GM10847 (cell line): Measurements from ENCODE around the gene ZNF484.

Experiments used
- POLR2A ChIP-seq: IDR thresholded peaks from 2 replicates; pipeline ENCODE4 v1.6.1; 2011; ENCODE audit not compliant: insufficient read length; ENCODE audit errors: extremely low read depth

Gene ZNF484

GRCh38 chr9:92877531-92878430 lies at the start of gene ZNF484:
ZNF484 (minus strand) TSS chr9:92878038; CDS start chr9:92875029, 3,009 bp downstream.
- peak; percentile 55 for TF ChIP-seq POLR2A

DNA sequence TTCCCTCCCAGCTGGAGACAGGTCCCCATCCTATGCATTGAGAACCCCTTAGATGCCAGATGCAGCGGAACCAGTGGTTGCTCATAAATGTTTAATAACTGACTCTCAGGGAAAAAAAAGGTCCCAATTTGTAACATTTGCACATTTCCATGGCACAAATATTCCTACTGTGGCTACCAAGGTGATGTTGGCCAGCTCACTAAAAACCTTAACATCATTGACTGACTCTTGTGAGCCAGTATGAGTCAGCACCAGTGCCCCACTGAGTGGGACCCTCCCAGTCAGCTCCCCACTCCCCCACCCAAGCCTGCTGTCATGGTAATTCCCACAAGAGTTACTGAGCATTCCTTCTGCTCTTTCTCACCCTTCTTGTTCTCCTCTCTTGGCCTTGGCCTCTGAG lies 42.6 kb upstream of the ZNF484 start:
- no peak for TF ChIP-seq POLR2A

- no peak for TF ChIP-seq POLR2A
Measured at GRCh38 chr9:92917176-92917800, 39.5 kb upstream of the ZNF484 start.

- TF ChIP-seq POLR2A: no peak
Measured at GRCh38 chr9:92911511-92912475, 34.0 kb upstream of the ZNF484 start.

DNA sequence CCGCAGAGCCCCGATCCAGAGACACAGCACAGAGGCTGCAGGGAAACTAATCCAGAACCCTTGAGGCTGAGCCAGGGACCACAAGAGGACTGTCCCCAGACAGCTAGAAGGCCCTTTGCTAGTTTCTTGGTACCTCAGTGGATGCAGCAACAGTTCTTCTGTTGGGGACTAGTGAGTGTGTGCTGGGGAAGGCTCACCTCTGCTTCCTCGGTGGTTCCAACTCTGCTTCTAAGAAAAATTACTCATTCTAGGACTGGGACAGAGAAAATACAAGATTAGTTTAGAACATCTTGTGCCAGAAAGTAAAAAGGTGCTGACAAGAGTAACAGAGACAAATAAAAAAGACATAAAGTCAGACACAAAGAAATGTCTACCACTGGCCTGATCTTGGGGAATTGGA lies 19.5 kb upstream of the ZNF484 start:
- no peak for TF ChIP-seq POLR2A

GRCh38 chr9:92895812-92896436 lies 18.1 kb upstream of the ZNF484 start:
- no peak for TF ChIP-seq POLR2A

GRCh38 chr9:92894711-92895362 lies 17.0 kb upstream of the ZNF484 start:
- TF ChIP-seq POLR2A: no peak

DNA sequence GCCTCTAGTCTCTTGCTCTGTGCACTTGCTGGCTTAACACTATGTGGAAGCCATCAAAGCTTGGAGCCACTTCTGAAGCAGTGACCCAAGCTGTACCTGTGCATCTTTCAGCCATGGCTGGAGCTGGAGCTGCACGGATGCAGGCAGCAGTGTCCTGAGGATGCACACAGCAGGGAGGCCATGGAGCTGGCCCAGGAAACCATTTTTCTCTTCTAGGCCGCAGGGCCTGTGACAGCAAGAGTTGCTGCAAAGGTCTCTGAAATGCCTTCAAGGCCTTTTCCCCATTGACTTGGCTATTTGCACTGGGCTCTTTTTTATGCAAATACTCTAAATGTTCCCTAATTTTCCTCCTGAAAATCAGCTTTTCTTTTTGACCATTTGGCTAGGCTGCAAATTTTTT lies 12.9 kb upstream of the ZNF484 start:
- no peak for TF ChIP-seq POLR2A

DNA sequence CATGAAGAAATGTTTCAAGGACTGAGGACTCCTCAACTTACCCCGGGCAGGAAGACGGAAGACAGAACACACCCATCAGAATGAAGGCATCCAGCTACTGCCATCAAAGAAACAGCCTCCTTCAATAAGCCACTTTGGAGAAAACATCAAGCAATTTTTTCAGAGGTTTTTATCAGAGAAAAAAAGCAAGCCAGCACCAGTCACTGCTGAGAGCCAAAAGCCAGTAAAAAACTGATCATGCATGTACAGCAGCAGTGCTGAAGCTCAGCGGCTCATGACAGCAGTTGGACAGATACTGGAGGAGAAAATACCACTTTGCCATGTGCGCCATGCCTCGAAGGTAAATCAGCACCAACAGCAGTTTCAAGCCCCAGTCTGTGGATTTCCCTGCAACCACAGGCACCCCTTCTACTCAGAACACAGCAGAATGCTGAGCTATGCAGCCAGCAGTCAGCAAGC lies 10.1 kb upstream of the ZNF484 start:
- no peak for TF ChIP-seq POLR2A

DNA sequence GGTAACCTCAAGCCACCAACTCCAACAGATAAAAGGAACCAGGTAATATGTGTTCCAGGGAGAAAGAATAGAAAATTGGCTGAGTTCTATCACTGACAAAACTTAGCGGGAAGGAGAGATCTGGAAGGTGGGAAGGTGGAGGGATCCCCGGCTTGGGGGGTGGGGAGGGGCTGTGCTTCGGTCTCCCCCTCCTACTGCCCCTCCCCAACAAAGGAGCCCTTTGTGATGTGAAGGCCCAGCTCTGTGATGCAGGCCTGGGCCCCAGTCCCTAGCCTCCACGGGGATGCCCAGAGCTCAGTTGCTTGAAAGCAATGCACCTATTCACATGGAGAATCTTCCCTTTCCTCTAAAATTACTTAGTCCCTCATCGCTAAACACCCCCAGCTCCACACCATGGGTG lies 4.4 kb upstream of the ZNF484 start:
- no peak for TF ChIP-seq POLR2A

GRCh38 chr9:92875373-92875772 lies 2.5 kb downstream of the ZNF484 start:
- no peak for TF ChIP-seq POLR2A

- no peak for TF ChIP-seq POLR2A
Measured at GRCh38 chr9:92870289-92870688, 7.5 kb downstream of the ZNF484 start.

DNA sequence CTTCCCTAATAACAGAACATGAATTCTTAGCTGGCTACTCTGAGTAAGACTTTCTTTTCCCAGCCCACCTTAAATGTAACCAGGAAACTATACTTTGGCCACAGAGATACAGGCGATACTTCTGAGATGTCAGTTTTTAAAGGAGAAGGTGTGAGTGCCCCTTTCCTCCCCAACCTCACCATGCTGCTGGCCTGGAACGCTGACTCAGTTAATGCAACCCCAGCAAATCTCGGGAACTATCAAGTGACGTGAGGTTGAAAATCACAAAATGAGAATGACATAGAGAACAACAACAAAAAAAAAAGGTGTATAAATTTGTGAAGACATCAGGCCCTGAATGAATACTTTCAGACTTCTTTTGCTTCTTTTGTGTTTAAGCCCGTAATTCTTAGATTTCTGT lies 13.7 kb downstream of the ZNF484 start:
- no peak for TF ChIP-seq POLR2A

- no peak for TF ChIP-seq POLR2A
Measured at GRCh38 chr9:92860867-92861266, 17.0 kb downstream of the ZNF484 start.

GRCh38 chr9:92857236-92857635 lies 20.6 kb downstream of the ZNF484 start:
- TF ChIP-seq POLR2A: no peak

GRCh38 chr9:92853716-92854115 lies 24.1 kb downstream of the ZNF484 start:
- no peak for TF ChIP-seq POLR2A
